Measurements from ENCODE around the gene ZFP42. TPM values are rescaled to one million over a fixed set of nuclear protein-coding genes. Genes with fewer than 3 reads are reported as not detected.
"Not testable (repeated sequence)": the region's sequence is repeated elsewhere in the genome, so short reads cannot be mapped to it uniquely, and the experiment has no call there.

Gene ZFP42
- total RNA-seq, 1 donor from 2014 or later, result not detected

DNA sequence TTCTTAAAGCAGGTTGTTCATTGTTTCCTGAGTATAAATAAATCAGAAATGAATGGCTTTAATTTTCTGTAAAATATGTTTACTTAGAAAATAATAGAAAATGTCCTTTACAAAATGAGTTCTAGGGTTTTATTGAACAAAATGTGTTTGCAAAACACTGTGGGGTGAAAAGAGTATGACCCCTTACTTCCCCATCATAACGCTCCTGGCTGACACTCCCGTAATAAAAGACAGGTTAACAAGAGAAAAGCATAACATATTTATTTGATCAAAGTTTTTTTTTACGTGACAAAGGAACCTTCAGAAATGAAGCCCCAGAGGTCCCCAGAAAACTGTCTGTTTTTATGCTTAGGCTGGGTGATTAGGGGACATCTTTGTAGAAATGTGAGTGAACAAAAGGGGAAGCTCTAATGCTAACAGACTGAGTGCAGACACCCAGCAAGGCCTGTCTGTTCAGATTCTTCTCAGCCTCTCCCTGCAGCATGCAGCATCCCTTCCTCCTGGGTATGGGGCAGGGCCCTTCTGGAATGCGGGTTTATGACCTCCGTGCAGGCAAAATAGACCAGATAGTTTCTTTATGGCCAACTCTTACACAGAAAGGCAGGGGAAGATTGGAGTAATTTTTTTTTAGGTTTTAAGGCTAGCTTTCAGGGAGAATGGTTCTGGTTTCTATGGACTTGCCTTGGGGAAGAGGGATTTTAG is 26.1 kb downstream of the ZFP42 start:
- DNase-seq (ENCODE audit: low read depth in 2 of 2), result no peak

GRCh38 chr4:188023682-188024081 is 28.1 kb downstream of the ZFP42 start:
- DNase-seq (ENCODE audit: low read depth in 2 of 2), result no peak

DNA sequence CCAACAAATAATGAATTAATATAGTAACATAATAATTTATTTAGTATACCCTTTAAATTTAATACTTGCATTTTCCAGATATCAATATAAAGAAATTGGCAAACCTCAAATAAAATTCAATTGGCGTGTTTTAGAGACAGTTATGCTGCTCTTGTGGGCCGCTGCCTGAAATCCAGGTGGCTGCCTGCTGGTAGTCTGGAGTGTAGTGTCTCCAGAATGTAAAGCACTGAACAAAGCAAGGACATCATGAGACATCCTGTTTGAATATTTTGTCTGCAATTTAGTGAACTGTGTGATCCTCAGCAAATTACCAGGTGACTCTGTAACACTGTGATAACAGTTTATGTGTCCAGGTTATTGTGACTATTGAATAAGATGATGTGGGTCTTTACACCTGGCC is 29.9 kb downstream of the ZFP42 start:
- no peak for DNase-seq (ENCODE audit: low read depth in 2 of 2)

DNA sequence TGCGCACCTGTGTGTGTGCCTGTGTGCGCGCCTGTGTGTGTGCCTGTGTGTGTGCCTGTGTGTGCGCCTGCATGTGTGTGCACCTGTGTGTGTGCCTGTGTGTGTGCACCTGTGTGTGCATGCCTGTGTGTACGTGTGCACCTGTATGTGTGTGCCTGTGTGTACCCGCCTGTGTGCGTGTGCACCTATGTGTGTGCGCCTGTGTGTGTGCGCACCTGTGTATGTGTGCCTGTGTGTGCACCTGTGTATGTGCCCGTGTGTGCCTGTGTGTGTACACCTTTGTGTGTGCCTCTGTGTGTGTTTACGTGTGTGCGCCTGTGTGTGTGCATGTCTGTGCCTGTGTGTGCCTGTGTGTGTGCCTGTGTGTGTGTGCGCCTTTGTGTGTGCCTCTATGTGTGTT is 33.5 kb downstream of the ZFP42 start:
- DNase-seq (ENCODE audit: low read depth in 2 of 2), result no peak

DNA sequence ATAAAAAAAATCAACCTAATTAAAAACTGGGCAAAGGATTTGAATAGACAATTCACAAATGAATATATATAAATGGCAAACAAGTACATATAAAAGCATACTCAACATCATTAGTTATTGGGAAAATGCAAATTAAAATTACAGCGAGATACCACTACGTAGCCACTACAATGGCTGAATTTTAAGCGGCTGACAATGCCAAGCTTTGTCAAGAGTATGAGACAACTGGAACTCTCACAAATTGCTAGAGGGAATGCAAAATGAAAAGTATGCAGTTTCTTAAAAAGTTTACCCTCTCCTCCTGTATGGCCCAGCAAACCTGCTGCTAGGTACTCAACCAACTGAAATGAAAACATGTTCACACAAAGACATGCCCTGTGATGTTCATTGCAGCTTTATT is 34.8 kb downstream of the ZFP42 start:
- no peak for DNase-seq (ENCODE audit: low read depth in 2 of 2)

- no peak for DNase-seq (ENCODE audit: low read depth in 2 of 2)
Observed at GRCh38 chr4:188031751-188032150, 36.2 kb downstream of the ZFP42 start.

DNA sequence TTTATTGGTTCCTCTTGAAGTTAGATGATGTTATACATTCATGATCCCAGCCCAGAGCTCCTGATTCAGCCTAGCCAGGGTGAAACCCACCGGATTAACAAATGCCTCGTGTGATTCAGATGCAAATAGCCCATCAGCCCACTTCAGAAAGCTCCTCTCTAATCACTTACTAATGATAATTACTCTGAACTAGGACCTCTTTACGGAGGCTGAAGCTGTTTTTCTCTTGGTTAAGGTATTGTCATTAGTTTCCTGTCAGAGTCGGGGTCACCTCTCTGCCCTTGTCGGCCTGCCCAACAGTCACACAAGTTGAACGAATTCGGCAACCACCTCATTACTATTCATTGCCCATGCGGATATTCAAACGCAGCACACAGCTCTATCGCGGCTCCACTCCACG is 36.6 kb downstream of the ZFP42 start:
- no peak for DNase-seq (ENCODE audit: low read depth in 2 of 2)

DNA sequence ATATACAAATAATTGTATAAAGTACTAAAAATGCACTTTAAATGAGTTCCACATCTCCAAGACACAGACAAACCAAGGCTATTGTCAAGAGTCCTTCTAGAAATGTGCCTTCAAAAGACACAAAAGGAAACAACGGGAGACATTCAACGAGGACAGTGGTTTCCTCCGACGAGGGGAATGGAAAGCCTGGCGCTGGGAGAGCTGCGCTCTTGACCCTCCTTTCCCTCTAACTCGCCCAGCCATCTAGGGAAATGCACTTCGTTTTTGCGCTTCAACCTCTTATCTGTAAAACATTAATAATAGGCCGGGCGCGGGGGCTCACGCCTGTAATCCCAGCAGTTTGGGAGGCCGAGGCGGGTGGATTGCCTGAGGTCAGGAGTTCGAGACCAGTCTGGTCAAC is 37.0 kb downstream of the ZFP42 start:
- no peak for DNase-seq (ENCODE audit: low read depth in 2 of 2)

GRCh38 chr4:188037003-188037713 is 41.6 kb downstream of the ZFP42 start:
- no peak for DNase-seq (ENCODE audit: low read depth in 2 of 2)

GRCh38 chr4:188041721-188042120 is 46.1 kb downstream of the ZFP42 start:
- DNase-seq (ENCODE audit: low read depth in 2 of 2), result no peak

GRCh38 chr4:188042191-188042590 is 46.6 kb downstream of the ZFP42 start:
- DNase-seq (ENCODE audit: low read depth in 2 of 2), result no peak

GRCh38 chr4:188043154-188043553 is 47.6 kb downstream of the ZFP42 start:
- DNase-seq (ENCODE audit: low read depth in 2 of 2), result no peak

- DNase-seq (ENCODE audit: low read depth in 2 of 2), result not testable (repeated sequence)
Observed at GRCh38 chr4:188045461-188045860, 49.9 kb downstream of the ZFP42 start.

DNA sequence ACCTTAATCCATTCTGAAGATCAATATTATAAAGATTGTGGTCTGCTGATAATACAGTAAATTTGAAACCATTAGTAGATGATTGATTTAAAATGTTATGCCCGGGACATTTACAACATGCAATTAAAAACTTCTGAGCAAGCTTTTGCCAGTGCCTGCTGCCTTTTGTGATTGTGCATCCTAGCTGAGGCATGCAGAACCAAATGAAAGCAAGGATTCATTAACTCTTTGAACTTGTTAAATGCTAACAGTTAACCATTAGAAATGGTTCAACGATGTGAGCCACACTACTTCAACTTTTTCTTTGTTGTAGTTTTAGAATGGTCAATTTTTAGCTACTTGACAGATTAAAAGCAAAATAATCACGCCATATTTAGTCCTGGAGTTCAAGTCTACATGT is 51.1 kb downstream of the ZFP42 start:
- DNase-seq (ENCODE audit: low read depth in 2 of 2), result no peak

DNA sequence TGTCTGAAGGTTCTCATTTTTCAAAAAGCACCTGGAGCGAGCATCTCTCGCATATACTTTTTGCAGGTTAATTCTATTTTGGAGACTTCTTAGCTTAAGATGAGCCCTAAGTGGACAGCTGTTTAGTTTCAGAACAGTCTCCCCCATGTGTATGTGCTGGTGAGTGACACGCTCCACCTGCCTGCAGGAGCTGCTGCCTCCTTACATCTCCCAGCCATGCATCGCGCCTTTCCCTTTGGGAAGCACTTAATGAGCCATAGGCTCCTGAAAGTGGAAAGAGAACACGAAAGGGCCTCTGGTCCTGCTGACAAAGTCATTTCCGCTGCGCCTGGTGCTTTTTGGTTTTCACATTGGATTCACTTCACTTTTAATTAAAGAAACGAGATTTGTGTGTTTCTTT is 57.7 kb downstream of the ZFP42 start:
- DNase-seq (ENCODE audit: low read depth in 2 of 2), result no peak

Other genes starting within 250 kb of the ZFP42 start
- gene TRIML2, start 113.8 kb downstream of the ZFP42 start, total RNA-seq, result 3.7 TPM in 1 of 2 replicates, not detected in the other
- not detected in 2 replicates for gene TRIML1, start 143.7 kb downstream of the ZFP42 start, total RNA-seq